HepG2 (cell line): ENCODE data around the gene LRRC3C. TPM values are rescaled to one million over a fixed set of nuclear protein-coding genes. Genes with fewer than 3 reads are reported as not detected.

ENCODE experiments used
- HOXA5 ChIP-seq: sonication (generic); formaldehyde crosslinking; IDR thresholded peaks from 2 replicates; pipeline ENCODE4 v1.4.0; 2020; ENCODE audit warnings: missing genetic modification reagents
- KLF13 ChIP-seq: sonication (generic); formaldehyde crosslinking; IDR thresholded peaks from 2 replicates; pipeline ENCODE4 v1.4.0; 2020; ENCODE audit warnings: mild to moderate bottlenecking, missing genetic modification reagents
- KLF15 ChIP-seq: sonication (generic); formaldehyde crosslinking; IDR thresholded peaks from 2 replicates; pipeline ENCODE4 v1.8.1; 2023; ENCODE audit warnings: borderline replicate concordance, mild to moderate bottlenecking, inconsistent platforms, missing genetic modification reagents, mixed read lengths
- ONECUT2 ChIP-seq: sonication (generic); formaldehyde crosslinking; IDR thresholded peaks from 2 replicates; pipeline ENCODE4 v1.4.0; 2020; ENCODE audit warnings: missing genetic modification reagents
- PREB ChIP-seq: sonication (generic); formaldehyde crosslinking; IDR thresholded peaks from 2 replicates; pipeline ENCODE4 v1.4.0; 2020; ENCODE audit warnings: missing genetic modification reagents
- PRMT3 ChIP-seq: sonication (generic); formaldehyde crosslinking; IDR thresholded peaks from 2 replicates; pipeline ENCODE4 v1.8.1; 2022; ENCODE audit warnings: low read depth, mild to moderate bottlenecking, moderate library complexity, missing genetic modification reagents, borderline replicate concordance
- RFXANK ChIP-seq: IDR thresholded peaks from 2 replicates; pipeline ENCODE4 v1.6.1; 2016
- U2AF1 ChIP-seq: fragments of 200-400 bp; formaldehyde crosslinking; optimal IDR thresholded peaks from 2 replicates; pipeline ENCODE3; 2017; ENCODE audit warnings: mild to moderate bottlenecking, low read depth, low read length
- ZNF124 ChIP-seq: sonication (generic); formaldehyde crosslinking; IDR thresholded peaks from 2 replicates; pipeline ENCODE4 v1.4.0; 2020; ENCODE audit warnings: missing genetic modification reagents
- ZNF232 ChIP-seq: sonication (generic); formaldehyde crosslinking; IDR thresholded peaks from 2 replicates; pipeline ENCODE4 v1.4.0; 2020; ENCODE audit warnings: missing genetic modification reagents, borderline replicate concordance
- ZNF383 ChIP-seq: sonication (generic); formaldehyde crosslinking; IDR thresholded peaks from 2 replicates; pipeline ENCODE4 v1.4.0; 2020; ENCODE audit warnings: missing genetic modification reagents, mild to moderate bottlenecking, borderline replicate concordance
- ZNF451 ChIP-seq: sonication (generic); formaldehyde crosslinking; IDR thresholded peaks from 2 replicates; pipeline ENCODE4 v1.5.0; 2020; ENCODE audit warnings: mild to moderate bottlenecking, missing genetic modification reagents
- ZNF501 ChIP-seq: sonication (generic); formaldehyde crosslinking; IDR thresholded peaks from 2 replicates; pipeline ENCODE4 v1.5.1; 2020; ENCODE audit warnings: mild to moderate bottlenecking, moderate library complexity, missing genetic modification reagents
- ZNF589 ChIP-seq: sonication (generic); formaldehyde crosslinking; conservative IDR thresholded peaks from 2 replicates; pipeline ENCODE4 v1.8.0; 2022; ENCODE audit warnings: mild to moderate bottlenecking, moderate library complexity, missing genetic modification reagents
- ZNF652 ChIP-seq: IDR thresholded peaks from 2 replicates; pipeline ENCODE4 v1.6.1; 2016; ENCODE audit warnings: low read depth, borderline replicate concordance
- ZNF850 ChIP-seq: sonication (generic); formaldehyde crosslinking; conservative IDR thresholded peaks from 2 replicates; pipeline ENCODE4 v1.9.0; 2021; ENCODE audit warnings: mild to moderate bottlenecking, missing genetic modification reagents
- polyA plus RNA-seq, 8 experiments: library from polyadenylated mRNA; depleted of rRNA in 3 of 8; stranded (reverse) in 7 of 8; unstranded in 1 of 8; fragments of >200 nt; fragmentation: Illumina TruSeq in 4 of 8; extraction: Trizol in 4 of 8; gene quantifications; 2 replicates each; pipeline versions ENCODE4 v1.2.1 to v1.2.3, GENCODE V29; 2011 to 2016; ENCODE audit warnings: low read depth in 4 of 8, missing spikeins in 1 of 8, mixed read lengths in 1 of 8; ENCODE audit not compliant: insufficient read depth in 1 of 8
- total RNA-seq, 5 experiments: library from RNA; depleted of rRNA; stranded (reverse); fragments of >200 nt; fragmentation: Illumina TruSeq; extraction: Trizol; gene quantifications; 2 replicates each; pipeline ENCODE4 v1.2.3, GENCODE V29; 2016; ENCODE audit warnings: low read depth in 1 of 5
- TF ChIP-seq, protein P1 (sequence below): sonication (generic); formaldehyde crosslinking; IDR thresholded peaks from 2 replicates; pipeline ENCODE4 v1.4.0; 2020; ENCODE audit warnings: mild to moderate bottlenecking, missing genetic modification reagents, borderline replicate concordance
- TF ChIP-seq, protein P2 (sequence below): sonication (generic); formaldehyde crosslinking; IDR thresholded peaks from 2 replicates; pipeline ENCODE4 v1.9.0; 2021; ENCODE audit warnings: missing genetic modification reagents, borderline replicate concordance
- TF ChIP-seq, protein P3 (sequence below): conservative IDR thresholded peaks from 2 replicates; pipeline ENCODE4 v1.6.1; 2018; ENCODE audit warnings: missing genetic modification reagents

Gene LRRC3C
- total and polyA plus RNA-seq, 2 of the 13 experiments (the other 11 are each of a cell fraction or from before 2014, with no cell fraction given) = 0.17 TPM; not detected in 1

DNA sequence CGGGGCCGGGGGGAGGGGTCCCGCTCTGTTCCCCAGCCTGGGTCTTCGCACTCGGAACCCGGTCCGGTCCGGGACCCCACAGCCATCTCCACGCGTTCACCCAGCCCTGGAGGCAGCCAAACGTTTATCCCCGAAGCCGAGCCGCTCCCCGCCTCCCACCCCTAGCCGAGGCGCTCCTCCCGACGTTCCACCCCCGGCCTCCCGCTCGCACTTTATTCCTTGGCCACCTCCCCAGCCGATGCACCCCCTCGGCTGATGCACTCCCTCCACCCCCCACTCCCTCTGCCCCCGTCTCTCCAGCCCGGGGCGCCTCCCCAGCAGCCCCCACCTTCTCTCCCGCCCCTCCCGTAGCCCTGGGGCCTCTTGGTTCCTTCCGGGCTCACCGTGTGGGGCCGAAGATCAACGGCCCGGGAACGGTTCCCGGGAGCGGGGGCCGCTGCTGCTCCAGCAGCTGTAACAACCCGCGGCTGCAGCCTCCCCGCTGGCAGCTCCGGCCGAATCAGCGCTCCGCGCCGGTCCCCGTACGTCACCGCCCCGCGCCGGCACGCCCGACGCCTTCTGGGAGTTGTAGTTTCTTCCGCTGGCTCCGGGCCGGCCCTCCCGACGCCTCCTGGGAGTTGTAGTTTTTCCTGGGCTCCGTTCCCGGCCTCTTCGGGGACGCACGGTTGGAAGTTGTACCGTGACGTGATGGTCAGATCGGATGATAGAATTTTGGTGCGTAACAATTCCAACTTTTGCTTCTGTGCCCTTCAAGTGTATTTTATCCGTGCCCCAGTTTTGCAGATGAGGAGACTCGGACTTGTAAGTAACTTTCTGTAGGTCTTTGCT lies at the start of gene LRRC3C, which contains the start of gene ORMDL3 (continued):
- TF ChIP-seq KLF15 (CRISPR knock-in tag) (0 out of 2 replicates have a peak, but pooled peaks have one; percentile 33), PRMT3 (0 out of 2 replicates have a peak, but pooled peaks have one; percentile 15), ZNF652 (peak; percentile 22; the same call in 1 of the 2 replicates), PREB (CRISPR knock-in tag) (no peak; the same call in 1 of the 2 replicates), ZNF451 (CRISPR knock-in tag) (no peak), U2AF1 (no peak), ONECUT2 (CRISPR knock-in tag) (no peak), ZNF589 (CRISPR knock-in tag) (no peak), ZNF232 (no peak; the same call in 1 of the 2 replicates), ZNF850 (CRISPR knock-in tag) (0 out of 2 replicates have a peak, but pooled peaks have one; percentile 37), RFXANK (CRISPR knock-in tag) (0 out of 2 replicates have a peak, but pooled peaks have one; percentile 16), HOXA5 (peak; percentile 36; the same call in 1 of the 2 replicates), ZNF383 (no peak; the same call in 1 of the 2 replicates), ZNF501 (CRISPR knock-in tag) (0 out of 2 replicates have a peak, but pooled peaks have one; percentile 74), ZNF124 (CRISPR knock-in tag) (peak; percentile 91; the same call in 1 of the 2 replicates), KLF13 (CRISPR knock-in tag) (no peak)
- TF ChIP-seq, protein P1, sequence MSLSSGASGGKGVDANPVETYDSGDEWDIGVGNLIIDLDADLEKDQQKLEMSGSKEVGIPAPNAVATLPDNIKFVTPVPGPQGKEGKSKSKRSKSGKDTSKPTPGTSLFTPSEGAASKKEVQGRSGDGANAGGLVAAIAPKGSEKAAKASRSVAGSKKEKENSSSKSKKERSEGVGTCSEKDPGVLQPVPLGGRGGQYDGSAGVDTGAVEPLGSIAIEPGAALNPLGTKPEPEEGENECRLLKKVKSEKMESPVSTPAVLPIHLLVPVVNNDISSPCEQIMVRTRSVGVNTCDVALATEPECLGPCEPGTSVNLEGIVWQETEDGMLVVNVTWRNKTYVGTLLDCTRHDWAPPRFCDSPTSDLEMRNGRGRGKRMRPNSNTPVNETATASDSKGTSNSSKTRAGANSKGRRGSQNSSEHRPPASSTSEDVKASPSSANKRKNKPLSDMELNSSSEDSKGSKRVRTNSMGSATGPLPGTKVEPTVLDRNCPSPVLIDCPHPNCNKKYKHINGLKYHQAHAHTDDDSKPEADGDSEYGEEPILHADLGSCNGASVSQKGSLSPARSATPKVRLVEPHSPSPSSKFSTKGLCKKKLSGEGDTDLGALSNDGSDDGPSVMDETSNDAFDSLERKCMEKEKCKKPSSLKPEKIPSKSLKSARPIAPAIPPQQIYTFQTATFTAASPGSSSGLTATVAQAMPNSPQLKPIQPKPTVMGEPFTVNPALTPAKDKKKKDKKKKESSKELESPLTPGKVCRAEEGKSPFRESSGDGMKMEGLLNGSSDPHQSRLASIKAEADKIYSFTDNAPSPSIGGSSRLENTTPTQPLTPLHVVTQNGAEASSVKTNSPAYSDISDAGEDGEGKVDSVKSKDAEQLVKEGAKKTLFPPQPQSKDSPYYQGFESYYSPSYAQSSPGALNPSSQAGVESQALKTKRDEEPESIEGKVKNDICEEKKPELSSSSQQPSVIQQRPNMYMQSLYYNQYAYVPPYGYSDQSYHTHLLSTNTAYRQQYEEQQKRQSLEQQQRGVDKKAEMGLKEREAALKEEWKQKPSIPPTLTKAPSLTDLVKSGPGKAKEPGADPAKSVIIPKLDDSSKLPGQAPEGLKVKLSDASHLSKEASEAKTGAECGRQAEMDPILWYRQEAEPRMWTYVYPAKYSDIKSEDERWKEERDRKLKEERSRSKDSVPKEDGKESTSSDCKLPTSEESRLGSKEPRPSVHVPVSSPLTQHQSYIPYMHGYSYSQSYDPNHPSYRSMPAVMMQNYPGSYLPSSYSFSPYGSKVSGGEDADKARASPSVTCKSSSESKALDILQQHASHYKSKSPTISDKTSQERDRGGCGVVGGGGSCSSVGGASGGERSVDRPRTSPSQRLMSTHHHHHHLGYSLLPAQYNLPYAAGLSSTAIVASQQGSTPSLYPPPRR (CRISPR knock-in tag) = no peak; the same call in none of the 2 replicates
- TF ChIP-seq, protein P2, sequence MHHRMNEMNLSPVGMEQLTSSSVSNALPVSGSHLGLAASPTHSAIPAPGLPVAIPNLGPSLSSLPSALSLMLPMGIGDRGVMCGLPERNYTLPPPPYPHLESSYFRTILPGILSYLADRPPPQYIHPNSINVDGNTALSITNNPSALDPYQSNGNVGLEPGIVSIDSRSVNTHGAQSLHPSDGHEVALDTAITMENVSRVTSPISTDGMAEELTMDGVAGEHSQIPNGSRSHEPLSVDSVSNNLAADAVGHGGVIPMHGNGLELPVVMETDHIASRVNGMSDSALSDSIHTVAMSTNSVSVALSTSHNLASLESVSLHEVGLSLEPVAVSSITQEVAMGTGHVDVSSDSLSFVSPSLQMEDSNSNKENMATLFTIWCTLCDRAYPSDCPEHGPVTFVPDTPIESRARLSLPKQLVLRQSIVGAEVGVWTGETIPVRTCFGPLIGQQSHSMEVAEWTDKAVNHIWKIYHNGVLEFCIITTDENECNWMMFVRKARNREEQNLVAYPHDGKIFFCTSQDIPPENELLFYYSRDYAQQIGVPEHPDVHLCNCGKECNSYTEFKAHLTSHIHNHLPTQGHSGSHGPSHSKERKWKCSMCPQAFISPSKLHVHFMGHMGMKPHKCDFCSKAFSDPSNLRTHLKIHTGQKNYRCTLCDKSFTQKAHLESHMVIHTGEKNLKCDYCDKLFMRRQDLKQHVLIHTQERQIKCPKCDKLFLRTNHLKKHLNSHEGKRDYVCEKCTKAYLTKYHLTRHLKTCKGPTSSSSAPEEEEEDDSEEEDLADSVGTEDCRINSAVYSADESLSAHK (CRISPR knock-in tag) = peak; percentile 80; the same call in 1 of the 2 replicates
- TF ChIP-seq, protein P3, sequence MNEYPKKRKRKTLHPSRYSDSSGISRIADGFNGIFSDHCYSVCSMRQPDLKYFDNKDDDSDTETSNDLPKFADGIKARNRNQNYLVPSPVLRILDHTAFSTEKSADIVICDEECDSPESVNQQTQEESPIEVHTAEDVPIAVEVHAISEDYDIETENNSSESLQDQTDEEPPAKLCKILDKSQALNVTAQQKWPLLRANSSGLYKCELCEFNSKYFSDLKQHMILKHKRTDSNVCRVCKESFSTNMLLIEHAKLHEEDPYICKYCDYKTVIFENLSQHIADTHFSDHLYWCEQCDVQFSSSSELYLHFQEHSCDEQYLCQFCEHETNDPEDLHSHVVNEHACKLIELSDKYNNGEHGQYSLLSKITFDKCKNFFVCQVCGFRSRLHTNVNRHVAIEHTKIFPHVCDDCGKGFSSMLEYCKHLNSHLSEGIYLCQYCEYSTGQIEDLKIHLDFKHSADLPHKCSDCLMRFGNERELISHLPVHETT (CRISPR knock-in tag) = peak; percentile 97
